GM12874 (cell line): ENCODE measurements around the gene GABRG3.

Source experiments
- TF ChIP-seq, protein P1 (sequence below): IDR thresholded peaks from 2 replicates; pipeline ENCODE4 v1.5.1; 2011; ENCODE audit warnings: low read depth, mild to moderate bottlenecking, control low read depth, low read length, moderate library complexity; ENCODE audit not compliant: insufficient read depth

Gene GABRG3

DNA sequence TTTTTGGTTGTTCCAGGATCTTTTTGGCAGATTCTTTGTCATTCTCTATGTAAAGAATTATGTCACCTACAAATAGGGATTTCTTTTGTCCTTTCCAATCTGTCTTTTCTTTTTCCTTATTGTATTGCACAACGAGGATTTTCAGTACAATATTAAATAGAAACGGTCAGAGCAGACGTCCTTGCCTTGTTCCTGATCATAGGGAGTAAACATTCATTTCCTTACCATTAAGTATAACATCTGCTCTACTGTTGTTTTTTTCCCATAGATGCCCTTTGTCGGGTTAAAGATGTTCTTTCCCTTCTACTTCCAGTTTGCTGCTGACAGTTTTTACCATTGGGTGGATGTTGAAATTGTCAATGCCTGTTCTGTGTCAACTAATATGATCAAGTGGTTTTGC, 599.8 kb downstream of the GABRG3 start:
- TF ChIP-seq, protein P1, sequence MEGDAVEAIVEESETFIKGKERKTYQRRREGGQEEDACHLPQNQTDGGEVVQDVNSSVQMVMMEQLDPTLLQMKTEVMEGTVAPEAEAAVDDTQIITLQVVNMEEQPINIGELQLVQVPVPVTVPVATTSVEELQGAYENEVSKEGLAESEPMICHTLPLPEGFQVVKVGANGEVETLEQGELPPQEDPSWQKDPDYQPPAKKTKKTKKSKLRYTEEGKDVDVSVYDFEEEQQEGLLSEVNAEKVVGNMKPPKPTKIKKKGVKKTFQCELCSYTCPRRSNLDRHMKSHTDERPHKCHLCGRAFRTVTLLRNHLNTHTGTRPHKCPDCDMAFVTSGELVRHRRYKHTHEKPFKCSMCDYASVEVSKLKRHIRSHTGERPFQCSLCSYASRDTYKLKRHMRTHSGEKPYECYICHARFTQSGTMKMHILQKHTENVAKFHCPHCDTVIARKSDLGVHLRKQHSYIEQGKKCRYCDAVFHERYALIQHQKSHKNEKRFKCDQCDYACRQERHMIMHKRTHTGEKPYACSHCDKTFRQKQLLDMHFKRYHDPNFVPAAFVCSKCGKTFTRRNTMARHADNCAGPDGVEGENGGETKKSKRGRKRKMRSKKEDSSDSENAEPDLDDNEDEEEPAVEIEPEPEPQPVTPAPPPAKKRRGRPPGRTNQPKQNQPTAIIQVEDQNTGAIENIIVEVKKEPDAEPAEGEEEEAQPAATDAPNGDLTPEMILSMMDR, result no peak

DNA sequence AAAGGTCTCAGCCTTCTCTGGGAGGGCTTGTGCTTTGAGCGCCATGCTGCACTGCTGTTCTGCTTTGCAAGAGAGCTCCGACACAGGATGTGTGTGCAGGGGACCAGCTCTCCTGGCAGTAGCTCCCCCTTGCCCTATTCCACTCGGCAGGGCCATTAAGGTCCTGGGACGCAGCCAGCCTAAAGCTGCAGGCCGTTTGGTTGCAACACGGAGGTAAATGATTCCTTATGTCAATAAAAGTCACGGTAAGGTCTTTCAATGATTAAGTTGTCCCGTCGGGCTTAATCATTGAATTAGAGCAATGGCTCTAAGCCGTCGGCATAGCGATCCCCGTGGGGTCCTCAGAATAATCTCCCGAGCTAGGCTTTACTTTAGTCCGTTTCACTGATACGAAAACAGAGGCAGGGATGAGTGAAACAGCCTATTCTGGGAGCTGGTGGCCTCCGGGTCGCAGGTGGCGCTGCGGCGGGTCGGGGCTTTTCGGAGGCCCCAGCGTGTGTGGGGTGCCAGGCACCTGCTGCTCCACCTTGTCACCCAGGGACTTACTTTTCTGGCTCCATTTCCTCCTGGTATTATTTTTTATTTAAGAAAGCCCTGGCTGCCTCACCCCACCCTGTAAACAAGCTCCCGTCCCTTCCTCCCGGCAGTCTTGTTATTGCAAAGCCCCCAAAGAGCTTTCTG, 603.0 kb downstream of the GABRG3 start:
- TF ChIP-seq, protein P1, result no peak

GRCh38 chr15:27574541-27575054, 603.6 kb downstream of the GABRG3 start:
- TF ChIP-seq, protein P1, result no peak

DNA sequence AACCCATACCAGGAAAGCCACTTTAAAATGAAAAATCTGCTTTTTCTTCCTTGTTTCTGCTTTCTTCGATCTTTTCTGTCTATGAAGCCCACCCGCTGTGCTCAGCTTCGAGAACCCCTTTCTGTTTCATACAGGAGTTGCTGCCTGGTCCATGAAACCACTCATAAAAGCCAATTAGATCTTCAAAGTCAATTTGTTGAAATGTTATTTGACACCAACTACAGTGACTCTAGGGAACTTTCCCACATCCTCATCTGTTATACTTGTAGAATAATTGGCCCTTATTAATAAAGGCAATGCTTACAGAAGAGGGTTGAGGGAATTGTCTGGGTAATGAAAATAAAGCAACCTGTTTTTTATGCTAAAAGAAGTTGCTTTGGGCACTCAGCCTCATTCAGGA, 604.5 kb downstream of the GABRG3 start:
- TF ChIP-seq, protein P1, result no peak

GRCh38 chr15:27576576-27576975, 605.6 kb downstream of the GABRG3 start:
- TF ChIP-seq, protein P1, result no peak

- TF ChIP-seq, protein P1, result no peak
These were observed 608.8 kb downstream of the GABRG3 start for GRCh38 chr15:27579738-27580137.

GRCh38 chr15:27582726-27583410, 611.9 kb downstream of the GABRG3 start:
- TF ChIP-seq, protein P1, result no peak
